NCI-H345 (cell line): ENCODE measurements around the gene UST.
"Not testable (repeated sequence)": the region's sequence is repeated elsewhere in the genome, so short reads cannot be mapped to it uniquely, and the experiment has no call there.

Source experiments
- DNase-seq: peaks from one replicate; lab custom pipeline; 2025; lab: John Stamatoyannopoulos, UW

UST gene

GRCh38 chr6:148868901-148869300 lies 122.1 kb downstream of the UST start:
- DNase-seq: no peak

- no peak for DNase-seq
Observed at GRCh38 chr6:148869585-148869984, 122.8 kb downstream of the UST start.

- DNase-seq: no peak
Observed at GRCh38 chr6:148873154-148873553, 126.3 kb downstream of the UST start.

GRCh38 chr6:148873868-148874267 lies 127.0 kb downstream of the UST start:
- DNase-seq: no peak

- peak; percentile 81 for DNase-seq
Observed at GRCh38 chr6:148874698-148875293, 128.0 kb downstream of the UST start.

- DNase-seq: no peak
Observed at GRCh38 chr6:148878683-148879082, 131.9 kb downstream of the UST start.

GRCh38 chr6:148880742-148881141 lies 133.9 kb downstream of the UST start:
- DNase-seq: not testable (repeated sequence)

GRCh38 chr6:148881593-148882311 lies 134.9 kb downstream of the UST start:
- no peak for DNase-seq

- DNase-seq: no peak
Observed at GRCh38 chr6:148883270-148883669, 136.4 kb downstream of the UST start.

GRCh38 chr6:148884461-148884860 lies 137.6 kb downstream of the UST start:
- DNase-seq: no peak

- no peak for DNase-seq
Observed at GRCh38 chr6:148885136-148885865, 138.5 kb downstream of the UST start.

GRCh38 chr6:148885925-148886845 lies 139.4 kb downstream of the UST start:
- no peak for DNase-seq

- DNase-seq: no peak
Observed at GRCh38 chr6:148887181-148887580, 140.4 kb downstream of the UST start.

GRCh38 chr6:148888856-148889255 lies 142.0 kb downstream of the UST start:
- DNase-seq: no peak

- DNase-seq: no peak
Observed at GRCh38 chr6:148890096-148890495, 143.3 kb downstream of the UST start.

- DNase-seq: no peak
Observed at GRCh38 chr6:148890652-148891404, 144.0 kb downstream of the UST start.

- no peak for DNase-seq
Observed at GRCh38 chr6:148891405-148891783, 144.6 kb downstream of the UST start.

GRCh38 chr6:148892247-148892646 lies 145.4 kb downstream of the UST start:
- no peak for DNase-seq

GRCh38 chr6:148893073-148893472 lies 146.2 kb downstream of the UST start:
- no peak for DNase-seq

GRCh38 chr6:148893481-148893880 lies 146.7 kb downstream of the UST start:
- no peak for DNase-seq

GRCh38 chr6:148898376-148899014 lies 151.7 kb downstream of the UST start:
- no peak for DNase-seq
